ENCODE measurements around the gene NT5DC3. TPM values are rescaled to one million over a fixed set of nuclear protein-coding genes. Genes with fewer than 3 reads are reported as not detected.

The NT5DC3 gene
- 17.8 and 19.0 TPM in 2 replicates for total RNA-seq

GRCh38 chr12:103840876-103841689, at the start of gene NT5DC3:
Gene NT5DC3, minus strand, starts transcription at chr12:103841234. Its CDS starts 78 bp downstream, at chr12:103841156.

Other genes with a start within 250 kb of the NT5DC3 start
- gene HSP90B1, start 89.2 kb upstream of the NT5DC3 start, total RNA-seq: 890 and 1,175 TPM in 2 replicates
- gene TDG, start 124.6 kb upstream of the NT5DC3 start, total RNA-seq: 47.2 and 61.6 TPM in 2 replicates
- 1.6 and 2.1 TPM in 2 replicates for gene GLT8D2, start 209.0 kb upstream of the NT5DC3 start, total RNA-seq
- gene HCFC2, start 223.3 kb upstream of the NT5DC3 start, total RNA-seq: 6.2 and 13.3 TPM in 2 replicates